SW 1271 (cell line): Measurements from ENCODE around the gene DNER.
A peak's percentile ranks its signal among the peaks of the same experiment; 100 is the strongest.
"Not testable (repeated sequence)": the region's sequence is repeated elsewhere in the genome, so short reads cannot be mapped to it uniquely, and the experiment has no call there.

Experiments
- DNase-seq, 2 experiments: peaks; one replicate each; lab custom pipeline; 2025; lab: John Stamatoyannopoulos, UW

Gene DNER

DNA sequence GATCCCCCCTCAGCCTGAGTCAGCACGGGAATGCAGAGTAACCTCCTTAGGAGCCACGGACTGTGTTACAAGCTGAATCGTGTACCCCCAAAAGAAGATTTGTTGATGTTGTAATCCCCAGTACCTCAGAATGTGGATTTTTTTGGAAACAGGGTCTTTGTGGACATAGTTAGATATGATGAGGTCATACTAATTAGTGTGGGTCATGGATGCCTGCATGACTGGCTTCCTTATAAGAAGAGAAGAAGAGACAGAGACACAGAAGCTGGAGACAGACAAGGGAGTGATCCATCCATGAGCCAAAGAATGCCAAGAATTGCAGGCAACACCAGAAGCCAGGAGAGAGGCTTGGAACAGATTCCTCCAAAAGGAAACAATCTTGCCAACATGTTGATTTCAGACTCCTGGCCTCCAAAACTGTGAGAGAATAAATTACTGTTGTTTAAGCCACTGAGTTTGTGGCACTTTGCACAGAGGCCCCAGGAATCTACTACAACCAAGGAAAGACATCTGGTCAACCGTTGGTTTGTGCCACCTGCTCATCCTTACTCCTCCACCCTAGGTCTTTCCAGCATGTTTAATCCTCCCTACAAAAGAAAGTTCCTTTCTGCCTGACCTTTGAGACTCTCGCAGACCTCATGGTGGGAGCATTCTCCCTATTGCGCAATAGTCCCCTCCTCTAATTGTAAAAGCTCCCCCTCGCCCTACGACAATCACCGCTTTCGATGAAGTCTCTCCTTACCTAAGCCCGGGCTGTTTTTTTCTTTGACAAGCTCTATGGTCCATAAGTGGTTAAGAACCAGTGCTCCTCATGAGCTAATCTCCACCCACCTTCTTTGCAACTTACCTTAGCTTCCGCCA is 91.6 kb downstream of the DNER start:
- DNase-seq, result no peak

DNA sequence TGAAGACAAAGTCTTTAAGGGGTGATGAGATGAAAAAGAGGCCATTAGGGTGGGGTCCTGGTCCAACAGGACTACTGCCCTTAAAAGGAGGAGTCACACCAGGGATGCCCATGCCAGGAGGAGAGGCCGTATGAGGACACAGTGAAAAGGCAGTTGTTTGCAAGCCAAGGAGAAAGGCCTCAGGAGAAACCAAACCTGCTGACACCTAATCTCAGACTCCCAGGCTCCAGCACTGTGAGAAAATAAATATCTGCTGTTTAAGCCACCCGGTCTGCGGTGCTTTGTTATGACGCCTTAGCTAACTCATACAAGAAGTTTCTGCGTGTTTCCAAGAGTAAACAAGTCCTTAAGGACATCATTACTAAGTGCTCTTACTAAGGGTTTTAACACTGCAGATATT is 93.6 kb downstream of the DNER start:
- no peak for DNase-seq

DNA sequence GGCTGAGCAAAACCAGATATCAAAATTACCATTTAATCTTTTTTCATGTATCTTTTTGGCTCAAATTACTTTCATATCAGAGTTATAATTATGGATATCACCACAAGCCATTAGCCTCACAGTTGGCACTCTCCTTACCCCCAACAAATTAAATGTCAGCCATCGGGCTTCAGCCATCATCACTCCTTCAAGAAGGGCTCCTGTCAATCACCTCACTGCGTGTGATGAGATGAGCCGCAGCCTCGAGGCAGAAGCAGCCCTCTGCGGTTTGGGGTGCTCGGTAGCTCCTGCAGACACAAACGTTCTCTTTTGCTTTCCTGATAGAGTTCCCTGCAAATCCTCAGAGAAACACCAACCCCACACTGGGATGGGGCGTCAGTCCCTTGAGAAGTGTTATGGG is 94.1 kb downstream of the DNER start:
- DNase-seq, result no peak

DNA sequence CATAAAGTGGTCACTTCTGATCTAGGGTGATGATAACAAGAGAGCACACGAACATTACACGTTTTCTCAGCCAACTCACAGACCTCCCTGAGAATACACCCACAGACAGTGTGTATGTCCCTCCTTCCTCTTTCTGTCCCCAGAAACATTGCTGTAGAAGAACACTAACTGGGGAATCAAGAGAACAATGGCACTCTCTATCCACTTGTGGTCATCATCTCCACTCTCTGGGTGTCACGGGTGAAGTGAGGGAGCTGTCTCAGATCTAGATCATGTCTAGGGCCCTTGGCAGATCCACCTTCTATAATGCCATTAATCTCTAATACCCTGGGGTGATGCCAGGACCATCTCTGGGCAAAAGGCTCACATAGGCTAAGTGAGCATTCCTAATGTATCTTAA is 97.9 kb downstream of the DNER start:
- DNase-seq, result no peak

DNA sequence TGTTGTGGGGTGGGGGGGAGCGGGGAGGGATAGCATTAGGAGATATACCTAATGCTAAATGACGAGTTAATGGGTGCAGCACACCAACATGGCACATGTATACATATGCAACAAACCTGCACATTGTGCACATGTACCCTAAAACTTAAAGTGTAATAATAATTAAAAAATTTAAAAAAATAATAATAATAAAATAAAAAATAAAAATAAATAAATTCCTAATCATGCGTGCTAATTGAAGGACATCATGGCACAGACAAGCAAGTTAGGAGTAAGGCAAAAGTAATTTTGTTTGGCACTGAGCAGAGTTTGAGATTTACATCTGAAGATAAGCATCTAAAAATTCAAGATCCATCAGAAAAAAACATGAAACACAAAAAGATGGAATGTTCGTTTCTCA is 100.3 kb downstream of the DNER start:
- not testable (repeated sequence) for DNase-seq

DNA sequence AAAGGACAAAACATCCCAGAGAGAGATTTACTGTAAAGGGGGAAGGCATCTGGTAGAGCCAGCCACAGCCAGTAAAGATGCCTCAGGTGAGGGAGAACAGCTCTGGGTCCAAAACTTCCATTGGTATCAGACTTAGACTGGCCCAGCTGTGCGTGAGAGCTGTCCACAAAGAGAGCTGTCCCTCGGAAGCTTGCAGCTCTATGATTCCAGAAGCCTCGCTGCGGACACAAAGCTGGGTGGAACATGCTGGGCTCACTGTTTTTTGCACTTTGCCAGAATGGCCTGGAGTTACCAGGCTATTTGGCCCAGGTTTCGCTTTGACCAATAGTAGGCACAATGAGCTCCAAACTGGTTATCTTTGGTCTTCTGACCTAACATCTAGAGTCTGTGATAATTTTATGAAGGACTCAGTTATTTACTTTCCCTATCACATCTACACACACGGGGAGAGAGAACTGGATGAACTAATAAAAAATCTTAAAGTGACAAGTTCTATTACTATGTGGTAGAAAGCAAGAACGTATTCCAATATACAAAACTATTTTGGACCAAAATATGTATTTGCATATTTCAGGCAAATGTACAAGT is 101.9 kb downstream of the DNER start:
- DNase-seq, result no peak

DNA sequence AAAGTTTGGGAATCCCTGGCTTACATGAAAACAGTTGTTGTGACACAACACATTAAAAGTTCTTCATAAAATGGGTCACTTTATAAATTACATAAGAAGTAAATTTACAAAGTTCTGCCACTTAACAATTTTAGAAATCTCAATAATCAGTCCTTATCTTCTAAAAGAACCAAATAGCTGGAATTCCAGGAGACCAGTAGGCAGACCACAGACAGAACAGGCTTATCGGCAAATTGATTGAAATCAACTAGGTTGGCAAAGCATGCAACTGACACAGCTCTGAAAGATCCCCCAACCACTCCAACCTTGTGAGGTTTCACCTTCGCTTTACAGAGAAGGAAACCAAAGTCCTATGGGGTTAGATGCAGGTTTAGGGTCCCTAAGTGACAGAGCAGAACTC is 103.0 kb downstream of the DNER start:
- no peak for DNase-seq

DNA sequence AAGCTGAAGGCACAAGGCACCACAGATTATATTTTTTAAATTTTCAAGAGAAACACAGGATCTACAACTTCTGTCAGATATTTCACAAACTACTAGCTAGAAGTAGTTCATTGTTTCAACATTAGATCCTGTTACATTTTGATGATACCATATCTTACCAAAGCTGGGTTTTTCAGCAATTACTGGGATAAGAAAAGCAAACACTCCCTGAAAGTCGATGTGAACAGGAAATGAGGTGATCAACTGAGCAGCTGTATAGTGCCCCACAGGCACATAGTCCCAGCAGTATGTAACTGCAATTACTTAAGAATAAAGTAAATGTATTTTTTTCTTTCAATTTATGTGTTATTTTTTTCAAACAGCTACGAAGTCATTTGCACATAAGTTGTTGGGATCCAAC is 103.5 kb downstream of the DNER start:
- peak in 1 of 2 experiments; percentile 78 for DNase-seq

DNA sequence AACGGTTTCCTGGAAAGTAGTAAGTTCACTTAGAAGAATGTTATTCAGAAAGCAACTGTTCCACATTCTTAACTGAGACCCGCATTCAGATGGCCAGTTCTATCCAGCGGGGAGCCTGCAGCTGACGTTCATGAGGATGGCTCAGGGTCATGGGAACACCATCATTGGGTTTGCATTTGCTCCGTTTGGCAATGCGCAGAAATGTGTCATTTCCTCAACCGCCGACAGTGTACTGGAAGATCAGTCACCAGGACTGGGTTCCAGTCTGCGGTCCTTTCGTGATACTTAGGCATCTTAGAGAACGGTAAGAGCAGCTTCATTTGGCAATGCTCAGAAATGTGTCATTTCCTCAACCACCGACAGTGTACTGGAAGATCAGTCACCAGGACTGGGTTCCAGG is 104.0 kb downstream of the DNER start:
- peak; percentile 91 to 94 for DNase-seq

DNA sequence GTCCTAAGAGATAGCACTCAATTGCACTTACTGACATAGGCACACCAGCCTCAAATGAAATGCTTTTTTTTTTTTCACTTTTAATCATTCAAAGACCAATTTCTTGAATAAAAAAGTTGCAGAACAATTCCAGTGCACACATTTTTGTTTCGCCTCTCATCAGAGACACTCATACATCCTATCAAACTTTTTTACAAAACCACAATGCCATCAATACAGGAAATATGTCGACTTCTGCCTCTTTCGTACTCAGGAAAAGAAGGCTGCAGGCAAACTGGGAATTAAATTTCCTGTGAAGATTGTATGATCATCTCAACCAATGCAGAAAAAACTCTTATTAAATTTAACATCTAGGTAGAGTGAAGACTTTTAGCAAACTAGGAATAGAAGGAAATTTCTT is 112.4 kb downstream of the DNER start:
- DNase-seq, result no peak

DNA sequence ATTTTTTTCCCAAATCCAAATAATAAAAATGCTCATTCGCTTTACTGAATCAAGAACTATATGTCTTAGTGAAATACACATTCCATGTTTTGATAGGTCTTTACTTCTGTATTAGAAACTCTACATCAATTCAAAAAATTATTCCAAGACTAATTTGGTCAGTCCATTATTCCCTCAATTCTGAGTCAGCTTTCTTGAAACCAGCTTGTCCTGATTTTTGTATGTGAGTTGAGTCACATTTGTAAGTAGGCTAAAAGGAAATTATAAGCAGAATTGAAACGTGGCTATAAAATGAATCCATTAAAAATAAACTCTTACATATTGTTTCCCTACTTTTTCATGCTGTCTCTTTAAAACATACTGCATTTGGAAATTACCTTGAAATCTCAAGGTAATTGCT is 113.0 kb downstream of the DNER start:
- DNase-seq, result no peak

DNA sequence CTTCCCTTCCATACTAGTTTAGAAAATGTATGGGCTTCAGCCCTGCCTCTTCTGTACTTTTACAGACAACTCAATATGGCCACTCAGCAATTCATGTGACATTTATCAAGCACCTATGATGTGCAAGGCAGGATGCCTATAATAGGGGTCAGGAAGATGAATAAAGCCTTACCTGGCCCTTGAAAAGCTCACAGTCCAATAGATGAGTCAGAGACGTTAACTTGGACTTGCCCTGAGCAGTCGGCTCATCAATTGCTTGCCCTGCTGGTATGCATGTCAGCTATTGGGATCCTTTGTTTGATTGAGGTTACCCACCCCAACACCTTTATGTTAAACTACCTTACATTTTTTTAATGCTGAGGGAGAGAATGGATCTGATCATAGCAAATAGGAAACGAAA is 116.1 kb downstream of the DNER start:
- no peak for DNase-seq

GRCh38 chr2:229596796-229597195 is 117.6 kb downstream of the DNER start:
- DNase-seq, result no peak

DNA sequence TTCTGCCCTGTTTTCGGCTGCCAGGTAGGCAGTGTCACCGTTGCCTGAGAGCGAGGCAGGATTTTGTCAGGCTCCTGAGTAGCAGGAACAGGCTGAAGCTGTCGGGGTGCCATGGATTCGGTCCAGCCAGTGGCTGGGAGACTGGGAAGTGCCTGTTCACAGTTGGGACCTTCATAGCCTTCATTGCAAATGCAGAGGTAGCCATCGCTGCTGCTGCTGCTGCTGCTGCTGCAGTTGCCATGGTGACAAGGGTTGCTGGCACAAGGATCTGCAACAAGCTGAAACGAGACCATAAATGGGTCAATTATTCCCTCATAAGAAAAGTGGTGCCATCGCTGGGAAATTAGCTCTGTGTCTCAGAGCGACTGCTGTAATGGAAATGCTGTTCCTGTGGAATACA is 122.7 kb downstream of the DNER start:
- DNase-seq, result no peak

- DNase-seq, result peak in 1 of 2 experiments; percentile 60
Measured at GRCh38 chr2:229586746-229587705, 127.3 kb downstream of the DNER start.

GRCh38 chr2:229586012-229586411 is 128.3 kb downstream of the DNER start:
- no peak for DNase-seq

- no peak for DNase-seq
Measured at GRCh38 chr2:229582151-229582550, 132.2 kb downstream of the DNER start.

DNA sequence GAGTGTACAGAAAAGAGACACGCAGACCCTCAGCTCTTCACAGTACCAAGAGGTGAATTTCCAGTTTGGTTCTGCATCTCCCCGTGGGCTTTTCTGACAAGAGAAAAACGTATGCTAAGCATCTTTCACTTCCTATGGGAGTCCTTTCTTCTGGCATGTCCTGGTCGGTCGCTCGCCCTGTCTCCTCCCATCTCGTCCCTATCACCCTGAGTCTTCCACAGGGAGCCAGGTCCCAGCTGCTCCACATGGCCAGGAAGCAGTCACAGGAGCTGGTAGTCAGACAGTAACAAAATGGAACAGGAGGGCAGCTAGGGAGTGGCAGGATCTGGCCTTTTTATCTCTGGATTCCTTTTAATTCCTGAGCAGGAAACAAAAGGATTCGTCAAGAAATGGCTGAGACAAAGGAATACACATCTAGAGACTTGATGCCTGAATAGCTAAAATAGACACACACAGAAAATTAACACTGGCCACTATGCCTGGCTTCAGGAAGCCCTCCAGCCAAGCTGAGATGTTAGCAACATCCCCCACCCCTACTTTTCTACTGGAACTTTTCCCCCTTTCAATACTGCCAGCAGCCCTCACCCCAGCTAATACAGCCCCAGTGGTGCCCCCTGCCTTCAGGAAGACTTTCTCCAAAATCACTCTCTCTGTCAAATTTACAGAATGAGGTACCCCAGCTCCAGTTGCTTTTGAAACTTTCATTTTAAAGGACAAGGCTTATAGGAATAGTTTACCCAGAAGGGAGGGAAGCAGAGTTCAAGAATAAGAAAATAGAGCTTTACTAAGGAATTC is 136.1 kb downstream of the DNER start:
- DNase-seq, result no peak

DNA sequence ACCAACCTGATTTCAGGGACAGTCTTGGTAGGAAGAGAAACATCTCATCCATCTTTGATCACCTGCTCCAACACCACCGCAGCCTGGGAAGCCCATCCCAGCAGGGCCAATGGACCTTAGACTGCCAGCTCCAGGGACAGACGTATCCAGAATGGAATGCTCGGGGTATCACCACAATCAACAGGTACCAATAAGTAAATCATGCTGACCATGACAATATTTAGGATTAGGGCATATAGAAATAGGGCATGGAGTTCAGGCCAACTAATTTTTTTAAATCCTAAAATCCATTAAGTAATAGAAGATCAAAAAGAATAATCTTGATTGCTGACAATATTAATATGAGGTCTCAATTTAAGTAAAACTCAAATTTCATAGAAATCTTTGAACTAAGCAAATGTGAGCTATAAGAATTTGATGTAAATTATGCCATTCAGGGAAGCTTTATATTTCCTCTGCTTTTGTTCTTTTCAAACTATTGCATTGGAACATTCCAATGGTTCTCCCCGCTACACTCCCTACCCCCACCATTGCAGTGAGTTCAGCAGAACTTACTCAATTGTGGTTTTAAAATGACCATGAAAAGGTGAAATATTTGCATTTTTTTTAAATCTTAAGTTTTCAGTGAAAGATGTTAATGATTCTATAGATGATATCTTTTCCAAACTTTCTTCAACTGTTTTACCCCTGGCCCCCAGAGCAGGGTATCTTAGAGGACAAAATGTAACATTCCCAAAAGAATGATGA is 138.6 kb downstream of the DNER start:
- no peak for DNase-seq

- no peak for DNase-seq
Measured at GRCh38 chr2:229572507-229573271, 141.7 kb downstream of the DNER start.
